NOMO-1 (cell line): ENCODE data around the gene TMEM86A.

Source experiments
- DNase-seq, 2 experiments: peaks; one replicate each; lab custom pipeline; 2025; ENCODE audit not compliant: unreplicated experiment in 2 of 2; lab: John Stamatoyannopoulos, UW

The TMEM86A gene

GRCh38 chr11:18750944-18751343 lies 52.4 kb downstream of the TMEM86A start:
- DNase-seq: no peak

- DNase-seq: no peak
These were observed 53.9 kb downstream of the TMEM86A start for GRCh38 chr11:18752502-18752901.

GRCh38 chr11:18754308-18754707 lies 55.7 kb downstream of the TMEM86A start:
- no peak for DNase-seq
